ENCODE measurements around the gene MYRF.

MYRF gene

GRCh38 chr11:61778357-61778886 is 26.0 kb downstream of the MYRF start:
- no peak for DNase-seq

GRCh38 chr11:61778920-61779650 is 26.6 kb downstream of the MYRF start:
- DNase-seq, result no peak

- DNase-seq, result no peak
Observed at GRCh38 chr11:61779666-61780525, 27.5 kb downstream of the MYRF start.

DNA sequence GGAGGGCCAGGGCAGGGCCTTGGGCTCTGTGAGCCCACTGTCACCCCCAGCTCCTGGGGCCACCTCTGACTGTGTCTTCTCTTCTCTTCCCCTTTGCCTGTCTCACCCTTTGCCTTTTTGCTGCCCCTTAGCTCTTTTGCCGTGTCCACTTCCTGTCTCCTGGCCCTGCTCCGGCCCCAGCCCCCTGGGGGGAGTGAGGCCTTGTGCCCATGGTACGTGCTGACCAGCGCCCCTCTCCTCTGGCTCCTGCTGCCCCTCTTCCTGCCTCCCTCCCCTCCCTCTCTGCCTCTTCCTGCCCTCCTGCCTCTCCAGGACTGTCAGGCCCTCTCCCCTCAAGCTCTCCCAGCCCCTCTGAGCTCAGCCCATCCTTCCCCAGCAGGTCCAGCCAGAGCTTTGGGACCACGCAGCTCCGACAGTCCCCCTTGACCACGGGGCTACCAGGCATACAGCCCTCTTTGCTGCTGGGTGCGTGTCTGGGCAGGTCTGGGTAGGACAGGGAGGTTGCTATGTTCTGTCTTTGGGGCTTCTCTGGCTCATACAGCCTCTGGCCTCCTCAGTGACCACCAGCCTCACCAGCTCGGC is 28.2 kb downstream of the MYRF start:
- DNase-seq, result no peak

- DNase-seq, result no peak
Observed at GRCh38 chr11:61781585-61781984, 29.1 kb downstream of the MYRF start.

DNA sequence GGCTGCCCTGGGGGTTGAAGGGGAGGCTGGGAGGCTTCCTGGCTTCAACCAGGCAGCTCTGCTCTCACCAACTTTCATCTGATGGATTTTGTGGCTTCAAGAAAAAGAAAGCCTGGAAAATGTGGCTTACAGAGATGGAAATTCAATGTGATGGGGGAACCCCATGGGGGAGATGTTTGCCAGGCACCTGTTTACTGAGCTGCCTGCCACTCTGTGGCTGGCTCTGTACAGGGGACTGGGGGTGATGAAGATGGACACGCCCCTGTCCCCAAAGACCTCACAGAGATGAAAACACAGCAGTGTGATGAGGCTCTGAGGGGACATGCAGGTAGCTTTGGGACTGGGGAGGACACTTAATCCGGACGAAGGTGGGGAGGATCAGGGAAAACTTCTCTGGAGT is 29.9 kb downstream of the MYRF start:
- DNase-seq, result no peak

GRCh38 chr11:61782841-61783240 is 30.4 kb downstream of the MYRF start:
- DNase-seq, result no peak

- no peak for DNase-seq
Observed at GRCh38 chr11:61783717-61784505, 31.5 kb downstream of the MYRF start.

GRCh38 chr11:61784506-61784805 is 32.0 kb downstream of the MYRF start:
- DNase-seq, result no peak

DNA sequence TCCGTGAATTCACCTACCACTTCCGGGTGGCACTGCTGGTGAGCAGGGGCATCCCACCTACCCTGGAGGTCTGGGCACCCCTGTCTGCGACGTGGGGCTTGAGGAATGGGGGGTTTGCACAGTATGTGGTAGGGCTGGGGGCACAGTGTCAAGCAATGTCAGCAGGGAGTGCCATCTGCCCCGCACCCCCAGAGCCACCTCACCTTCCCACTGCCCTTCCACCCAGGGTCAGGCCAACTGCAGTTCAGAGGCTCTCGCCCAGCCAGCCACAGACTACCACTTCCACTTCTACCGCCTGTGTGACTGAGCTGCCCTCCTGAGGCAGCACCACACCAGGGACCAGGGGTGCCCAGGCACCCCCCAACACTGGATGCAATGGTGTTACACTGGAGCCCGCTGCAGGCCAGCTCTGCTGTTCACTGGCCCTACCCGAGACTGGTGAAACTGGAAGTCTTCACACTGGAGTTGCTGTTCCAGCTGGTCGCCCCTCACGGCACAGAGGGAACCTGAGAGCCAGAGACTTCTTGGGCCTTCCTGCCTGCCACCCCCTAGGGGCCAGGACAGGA is 33.5 kb downstream of the MYRF start:
- no peak for DNase-seq

DNA sequence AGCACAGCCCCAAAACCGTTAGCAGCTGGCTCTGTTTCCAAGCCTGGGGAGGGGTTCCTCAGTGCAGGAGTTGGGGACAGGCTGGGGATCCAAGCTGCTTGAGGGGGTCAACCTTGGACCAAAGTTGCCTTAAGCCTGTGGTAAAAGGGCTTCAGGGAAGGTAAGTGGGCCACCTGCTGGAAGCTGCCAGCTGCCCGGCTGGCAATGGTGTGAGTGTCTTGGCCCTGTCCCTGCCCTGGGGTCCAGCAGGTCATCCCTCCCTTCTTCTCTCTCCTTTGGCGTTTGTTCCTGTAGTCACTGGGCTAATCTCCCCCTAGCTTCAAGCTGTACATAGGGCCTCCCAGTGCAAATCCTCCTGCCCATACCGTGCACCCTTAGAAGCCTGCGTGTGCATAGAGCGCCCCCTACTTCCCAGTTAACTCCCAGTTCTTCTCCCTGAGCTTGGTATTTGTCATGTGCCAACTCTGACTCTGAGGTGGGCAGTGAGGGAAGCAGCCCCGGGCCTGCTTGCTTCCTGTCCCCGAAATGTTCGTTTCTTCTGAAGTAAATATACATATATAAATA is 35.6 kb downstream of the MYRF start:
- DNase-seq, result peak; percentile 25

DNA sequence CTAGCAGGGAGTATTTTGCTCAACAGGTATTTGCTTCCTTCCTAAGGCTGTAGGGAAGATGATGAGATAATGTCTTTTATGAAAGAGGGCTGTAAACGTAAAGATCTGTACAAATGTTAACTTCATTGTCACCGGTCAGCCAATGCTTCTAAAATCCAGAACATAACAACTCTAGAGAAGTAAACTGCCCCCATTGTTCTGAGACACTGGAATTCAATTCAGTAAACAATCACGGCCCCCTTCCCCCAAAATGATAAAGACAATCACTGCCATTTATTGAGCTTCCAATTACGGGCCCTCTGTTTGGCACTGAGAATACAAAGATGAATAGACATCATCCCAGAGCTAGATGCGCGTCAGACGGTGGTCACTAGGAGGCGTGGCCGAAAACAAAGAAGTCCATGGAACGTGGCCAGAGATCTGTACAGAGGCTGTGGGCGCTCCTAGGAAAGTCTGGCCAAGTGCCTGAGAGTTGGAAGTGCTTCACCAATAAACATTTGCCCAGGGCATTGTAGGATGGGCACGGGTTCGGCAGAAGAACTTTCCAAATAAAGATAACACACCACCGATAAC is 39.4 kb downstream of the MYRF start:
- DNase-seq, result peak; percentile 57

- peak; percentile 89 for DNase-seq
Observed at GRCh38 chr11:61792310-61793082, 40.1 kb downstream of the MYRF start, which contains the start of the genes FEN1 and TMEM258. TSS of gene FEN1 (plus strand) at chr11:61792911. CDS start at chr11:61795362, 2,451 bp downstream. TSS of gene TMEM258 (minus strand) at chr11:61792599. CDS start at chr11:61792558, 41 bp downstream.

GRCh38 chr11:61793083-61793828 is 40.8 kb downstream of the MYRF start:
- no peak for DNase-seq

GRCh38 chr11:61793829-61794204 is 41.4 kb downstream of the MYRF start:
- no peak for DNase-seq

DNA sequence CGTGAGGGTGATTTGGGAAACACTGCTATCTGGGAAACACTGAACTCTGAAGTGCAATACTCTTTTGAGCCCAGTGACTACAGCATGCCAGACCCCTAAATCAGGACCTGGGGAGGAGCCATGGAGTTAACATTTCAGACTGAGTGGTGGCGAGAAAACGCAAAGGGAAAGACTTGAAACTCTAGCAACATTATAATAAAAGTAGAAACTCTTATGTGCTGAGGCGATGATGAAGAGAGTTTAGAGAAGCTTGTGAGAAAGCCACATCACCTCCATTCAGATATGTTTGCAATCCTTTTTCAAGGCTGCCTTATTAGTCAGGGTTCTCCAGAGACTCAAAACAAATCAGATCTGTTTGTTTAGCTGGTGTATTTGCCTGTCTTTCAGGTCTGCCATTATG is 42.1 kb downstream of the MYRF start:
- no peak for DNase-seq

DNA sequence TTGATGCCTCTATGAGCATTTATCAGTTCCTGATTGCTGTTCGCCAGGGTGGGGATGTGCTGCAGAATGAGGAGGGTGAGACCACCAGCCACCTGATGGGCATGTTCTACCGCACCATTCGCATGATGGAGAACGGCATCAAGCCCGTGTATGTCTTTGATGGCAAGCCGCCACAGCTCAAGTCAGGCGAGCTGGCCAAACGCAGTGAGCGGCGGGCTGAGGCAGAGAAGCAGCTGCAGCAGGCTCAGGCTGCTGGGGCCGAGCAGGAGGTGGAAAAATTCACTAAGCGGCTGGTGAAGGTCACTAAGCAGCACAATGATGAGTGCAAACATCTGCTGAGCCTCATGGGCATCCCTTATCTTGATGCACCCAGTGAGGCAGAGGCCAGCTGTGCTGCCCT is 43.0 kb downstream of the MYRF start:
- no peak for DNase-seq

GRCh38 chr11:61795876-61796526 is 43.6 kb downstream of the MYRF start:
- DNase-seq, result no peak

DNA sequence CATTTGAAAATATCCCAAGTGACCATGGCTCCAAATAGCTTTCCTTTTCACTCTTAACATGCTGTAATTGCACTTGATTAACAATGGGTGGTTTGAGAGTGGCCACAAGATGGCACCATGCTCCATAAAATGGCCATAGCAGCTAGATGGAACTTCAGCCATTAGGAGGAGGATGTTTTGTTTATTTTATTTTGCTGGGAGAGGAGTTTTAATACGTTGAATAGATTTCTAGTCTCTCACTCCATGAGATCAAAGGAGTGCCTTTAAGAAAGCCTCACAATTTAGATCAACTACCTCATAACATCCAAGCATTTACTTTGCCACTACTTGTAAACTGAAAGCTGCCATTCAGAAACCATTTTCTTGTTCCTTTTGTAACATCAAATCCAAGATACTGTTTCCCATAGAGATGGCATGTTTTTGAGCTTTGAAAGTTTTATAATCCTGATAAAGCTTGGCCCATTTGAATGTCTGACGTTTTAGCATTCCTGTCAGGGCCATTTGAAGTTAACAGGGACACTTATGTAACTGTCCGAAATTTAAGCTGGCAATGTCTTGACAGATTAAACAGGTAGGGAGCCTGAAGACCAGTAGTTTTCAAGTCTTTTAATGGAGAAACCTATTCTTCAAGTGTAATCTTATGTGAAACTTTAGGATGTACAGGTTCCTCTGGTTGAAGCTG is 45.0 kb downstream of the MYRF start:
- peak; percentile 83 for DNase-seq

All from CD4-positive, alpha-beta T cell treated with Interleukin-10 for 1 hour (primary cell).